ENCODE measurements around the gene MTCH2.

Gene MTCH2

GRCh38 chr11:47583844-47584243 is 58.5 kb downstream of the MTCH2 start:
- DNase-seq (ENCODE audit: extremely low spot score) = no peak
- ChIA-PET CTCF (interaction anchor here (1.4 kb wide), 1 partner anchor 12 kb away, joined by 4 read pairs; no protein-coding TSS in a partner anchor), POLR2A (interaction anchor here (0.7 kb wide), 1 partner anchor 52 kb away, joined by 3 read pairs; no protein-coding TSS in a partner anchor)
- TF ChIP-seq CTCF (IDR thresholded peaks at IDR 0.05; ENCODE audit: control extremely low read depth, extremely low read depth, low read depth, missing control alignments) = no peak

- CTCF ChIA-PET = interaction anchor here (1.0 to 3.6 kb wide), 6 partner anchors 13 to 401 kb away, joined by 3 to 24 read pairs (median 4); partner anchors contain the start of gene CELF1
- POLR2A ChIA-PET = interaction anchor here (0.5 to 0.7 kb wide), 3 partner anchors 310 to 971 kb away, joined by 3 to 5 read pairs (median 3); no protein-coding TSS in a partner anchor
- peak; percentile 93 for DNase-seq (ENCODE audit: extremely low spot score)
- TF ChIP-seq CTCF (IDR thresholded peaks at IDR 0.05; ENCODE audit: control extremely low read depth, extremely low read depth, low read depth, missing control alignments) = no peak
Observed at GRCh38 chr11:47578524-47579494, 63.5 kb downstream of the MTCH2 start, which contains the start of the genes KBTBD4 and NDUFS3. TSS of gene KBTBD4 (minus strand) at chr11:47578970. CDS start at chr11:47578951, 19 bp downstream. TSS of gene NDUFS3 (plus strand) at chr11:47579074. CDS start at chr11:47579092, 18 bp downstream.

GRCh38 chr11:47577460-47578041 is 64.8 kb downstream of the MTCH2 start:
- POLR2A ChIA-PET = no interaction called here
- CTCF ChIA-PET = interaction anchor here (1.1 to 3.6 kb wide), 4 partner anchors 11 to 25 kb away, joined by 4 to 24 read pairs (median 5); partner anchors contain the start of gene CELF1
- no peak for TF ChIP-seq CTCF (IDR thresholded peaks at IDR 0.05; ENCODE audit: control extremely low read depth, extremely low read depth, low read depth, missing control alignments)
- no peak for DNase-seq (ENCODE audit: extremely low spot score)

- CTCF ChIA-PET = interaction anchor here (1.4 to 2.0 kb wide), 2 partner anchors 11 to 180 kb away, joined by 3 to 4 read pairs; no protein-coding TSS in a partner anchor
- no peak for DNase-seq (ENCODE audit: extremely low spot score)
- POLR2A ChIA-PET = no interaction called here
- TF ChIP-seq CTCF (IDR thresholded peaks at IDR 0.05; ENCODE audit: control extremely low read depth, extremely low read depth, low read depth, missing control alignments) = no peak
Observed at GRCh38 chr11:47573321-47573720, 69.0 kb downstream of the MTCH2 start.

- no peak for TF ChIP-seq CTCF (IDR thresholded peaks at IDR 0.05; ENCODE audit: control extremely low read depth, extremely low read depth, low read depth, missing control alignments)
- CTCF ChIA-PET = interaction anchor here (1.0 to 2.0 kb wide), 3 partner anchors 12 to 179 kb away, joined by 3 to 4 read pairs (median 4); partner anchors contain the start of gene CELF1
- DNase-seq (ENCODE audit: extremely low spot score) = no peak
- POLR2A ChIA-PET = no interaction called here
Observed at GRCh38 chr11:47572715-47573255, 69.6 kb downstream of the MTCH2 start.

- POLR2A ChIA-PET = no interaction called here
- no peak for TF ChIP-seq CTCF (IDR thresholded peaks at IDR 0.05; ENCODE audit: control extremely low read depth, extremely low read depth, low read depth, missing control alignments)
- DNase-seq (ENCODE audit: extremely low spot score) = no peak
- CTCF ChIA-PET = interaction anchor here (1.0 to 1.4 kb wide), 2 partner anchors 19 to 38 kb away, joined by 4 read pairs; partner anchors contain the start of gene CELF1
Observed at GRCh38 chr11:47571895-47572294, 70.5 kb downstream of the MTCH2 start.
